ENCODE data around the gene RAB36. TPM values are rescaled to one million over a fixed set of nuclear protein-coding genes. Genes with fewer than 3 reads are reported as not detected.

The RAB36 gene
- total RNA-seq, 1 experiment from 2014 or later = 1.4 TPM

GRCh38 chr22:23121000-23121421 lies 24.3 kb upstream of the RAB36 start:
- TF ChIP-seq CTCF (conservative IDR thresholded peaks at IDR 0.05) = no peak
- WGBS (ENCODE audit: extremely low coverage, insufficient read length, low lambda C conversion rate) = no CpG with 5 or more reads among the region's 4 CpGs
- Histone ChIP-seq H3K14ac (ENCODE audit: insufficient read depth, low read length) (no peak overlapping the region; the same call in 1 of the 2 replicates), H4K5ac (ENCODE audit: insufficient read length, low read depth, low read length) (no peak overlapping the region), H2BK12ac (ENCODE audit: insufficient read length, low read depth, low read length) (no peak overlapping the region), H2BK120ac (ENCODE audit: low read depth, low read length, poor library complexity, severe bottlenecking) (no peak overlapping the region), H3K9ac (ENCODE audit: extremely low read depth, insufficient read length, low read length) (no peak overlapping the region), H4K91ac (ENCODE audit: insufficient read length, low read depth, low read length) (no peak overlapping the region), H2BK20ac (ENCODE audit: low read depth, low read length, poor library complexity, severe bottlenecking) (no peak overlapping the region), H3K23me2 (ENCODE audit: insufficient read length, low read depth, low read length, poor library complexity, severe bottlenecking) (no peaks in the 10 kb centered on the region), H3K23ac (ENCODE audit: insufficient read length, low read depth, low read length) (no peak overlapping the region), H3K79me1 (ENCODE audit: insufficient read depth, low read depth, low read length, poor library complexity, severe bottlenecking) (no peaks in the 10 kb centered on the region), H4K8ac (replicated peaks; ENCODE audit: insufficient read length, low read depth, low read length) (no peak overlapping the region), H3K4ac (ENCODE audit: low read depth, low read length) (no peak overlapping the region), H3K4me1 (ENCODE audit: insufficient read depth, low read length) (no peaks in the 10 kb centered on the region), H2AK5ac (ENCODE audit: insufficient read length, low read length) (no peak overlapping the region), H3K56ac (ENCODE audit: insufficient read length, low read depth, low read length) (no peak overlapping the region), H3K9me3 (ENCODE audit: control insufficient read depth, low read depth, low read length) (no peaks in the 10 kb centered on the region), H3K18ac (ENCODE audit: insufficient read length, low read depth, low read length) (no peak overlapping the region), H3K79me2 (ENCODE audit: insufficient read depth, low read length) (no peaks in the 10 kb centered on the region), H2BK15ac (ENCODE audit: low read depth, low read length) (no peak overlapping the region), H3K27ac (ENCODE audit: insufficient read length, low read depth, low read length) (no peak overlapping the region), H2BK5ac (ENCODE audit: insufficient read length, low read length) (no peak overlapping the region), H3T11ph (ENCODE audit: low read length) (no peak overlapping the region), H2AFZ (ENCODE audit: low read length) (no peak overlapping the region), H3K27me3 (ENCODE audit: insufficient read depth, low read length) (no peaks in the 10 kb centered on the region; the same call in 1 of the 2 replicates), H3K4me2 (ENCODE audit: insufficient read depth, insufficient read length, low read length) (no peak overlapping the region), H4K20me1 (ENCODE audit: control insufficient read depth, insufficient read depth, insufficient read length) (no peaks in the 10 kb centered on the region)
- H3K4me3 Mint-ChIP-seq = no peak overlapping the region
- H3K36me3 Mint-ChIP-seq (ENCODE audit: insufficient read depth in 1 of 3, low read depth in 3 of 3) = peaks cover 0 to 6% (median 0%) of the 10 kb centered on the region in 3 experiments; a peak in 3 of 7 replicates
- peaks cover 60% of the 10 kb centered on the region for H3K27me3 Mint-ChIP-seq (ENCODE audit: low read depth)
- H3K27ac Mint-ChIP-seq = no peak overlapping the region
- no peak for DNase-seq
- H3K4me1 Mint-ChIP-seq = peaks cover 9 to 14% of the 10 kb centered on the region in 2 experiments; a peak in 3 of 4 replicates
- no peaks in the 10 kb centered on the region for H3K9me3 Mint-ChIP-seq
